T-helper 22 cell (primary cell): ENCODE data around the gene PTPRM.

Experiments
- DNase-seq: peaks from one replicate; pipeline ENCODE4 v3.0.0-alpha.2; 2020; ENCODE audit warnings: low read depth

The PTPRM gene

DNA sequence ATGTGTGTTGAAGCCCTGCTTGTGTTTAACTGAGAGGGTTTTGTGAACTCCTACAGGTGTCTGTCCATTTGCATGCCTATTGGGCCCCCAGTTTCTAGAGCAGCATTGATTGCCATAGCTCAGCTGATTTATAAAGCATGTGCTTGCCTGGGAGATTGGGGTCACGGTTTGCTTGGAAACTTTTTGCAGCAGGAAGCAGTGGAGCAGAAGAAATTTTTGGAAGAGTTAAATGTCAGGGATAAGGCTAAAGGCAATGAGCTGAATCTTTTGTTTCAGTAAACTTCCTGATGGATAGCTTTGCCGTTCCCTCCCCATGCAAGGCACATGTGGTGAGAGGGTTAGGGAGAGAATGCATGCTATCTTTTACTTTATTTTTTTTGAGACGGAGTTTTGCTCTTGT is 102.2 kb downstream of the PTPRM start:
- no peak for DNase-seq

- DNase-seq: no peak
These were observed 104.0 kb downstream of the PTPRM start for GRCh38 chr18:7671105-7671504.

- no peak for DNase-seq
These were observed 109.2 kb downstream of the PTPRM start for GRCh38 chr18:7676253-7676873.

GRCh38 chr18:7677001-7677400 is 109.9 kb downstream of the PTPRM start:
- DNase-seq: no peak

- no peak for DNase-seq
These were observed 110.3 kb downstream of the PTPRM start for GRCh38 chr18:7677424-7677823.

DNA sequence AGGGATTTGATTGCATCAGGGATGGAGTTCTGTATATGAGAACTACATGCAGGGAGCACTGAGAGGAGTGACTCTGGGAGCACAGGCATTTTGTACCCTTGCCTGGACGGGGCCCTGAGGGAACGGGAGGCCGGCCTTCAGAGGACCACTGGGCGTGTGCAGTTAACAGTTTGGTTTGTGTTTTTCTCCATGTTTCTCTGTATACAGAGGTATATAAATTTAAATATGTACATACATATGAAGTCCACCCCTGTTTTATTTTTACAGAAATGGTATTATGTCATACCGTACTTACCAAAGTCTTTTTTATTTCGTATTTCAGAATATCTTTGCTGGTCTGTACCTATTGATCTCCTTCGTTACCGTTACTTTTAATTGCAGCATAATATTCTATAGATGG is 111.3 kb downstream of the PTPRM start:
- no peak for DNase-seq

- no peak for DNase-seq
These were observed 111.7 kb downstream of the PTPRM start for GRCh38 chr18:7678801-7679200.

DNA sequence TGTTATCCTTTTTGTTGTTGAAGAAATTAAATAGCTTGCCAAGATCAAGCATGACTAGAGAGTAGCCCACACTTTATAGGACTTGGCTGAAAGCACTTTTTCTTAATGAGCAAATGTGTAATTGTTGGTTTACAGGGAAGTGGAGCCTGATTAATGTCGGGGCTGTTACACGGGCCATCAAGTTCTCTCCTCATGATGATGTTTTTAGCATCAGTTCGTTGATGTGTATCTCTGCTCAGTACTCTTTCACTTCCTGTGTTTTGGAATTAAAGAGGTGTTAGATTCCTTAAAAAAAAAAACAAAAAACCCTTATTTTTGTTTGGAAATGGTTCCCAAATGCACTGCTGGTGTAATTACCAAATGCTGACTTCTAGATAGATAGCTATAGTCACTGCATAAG is 114.2 kb downstream of the PTPRM start:
- DNase-seq: no peak

GRCh38 chr18:7682321-7682720 is 115.2 kb downstream of the PTPRM start:
- DNase-seq: no peak

DNA sequence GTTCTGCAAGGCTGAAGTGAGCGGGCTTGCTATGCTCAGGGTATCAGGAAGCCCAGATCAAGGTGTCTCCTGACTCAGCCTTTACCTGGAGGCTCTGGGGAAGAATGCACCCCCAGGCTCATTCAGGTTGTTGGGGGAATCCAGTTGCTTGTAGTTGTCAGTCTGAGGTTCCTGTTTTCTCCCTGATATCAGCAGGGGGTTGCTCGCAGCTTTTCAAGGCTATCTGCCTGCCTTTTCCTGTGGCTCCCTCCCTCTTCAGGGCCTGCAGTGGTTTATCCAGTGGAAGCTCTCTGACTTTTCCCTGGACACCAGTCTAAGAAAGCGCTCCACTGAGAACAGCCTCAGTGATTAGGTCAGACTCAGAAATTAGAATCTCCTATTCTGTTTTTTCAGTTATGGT is 116.6 kb downstream of the PTPRM start:
- DNase-seq: no peak

- no peak for DNase-seq
These were observed 117.2 kb downstream of the PTPRM start for GRCh38 chr18:7684357-7684756.

DNA sequence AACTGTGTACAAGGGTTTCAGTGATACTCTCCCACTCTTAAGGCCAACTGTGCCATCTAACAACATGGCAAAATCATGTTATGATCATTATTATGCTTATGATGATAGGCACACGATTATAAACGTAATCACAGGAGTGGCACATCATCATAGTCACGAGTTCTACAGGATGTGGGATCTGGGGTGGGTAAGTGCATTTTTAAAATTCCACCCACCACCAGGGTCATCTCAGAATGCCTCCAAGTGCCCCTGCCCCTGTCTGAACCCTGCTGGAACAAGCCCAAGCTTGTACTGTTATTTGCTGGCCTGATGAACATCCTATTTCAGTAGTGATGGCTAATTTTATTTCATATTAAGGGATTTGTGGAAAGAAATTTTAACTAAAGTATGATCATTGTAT is 117.8 kb downstream of the PTPRM start:
- DNase-seq: no peak

- DNase-seq: no peak
These were observed 119.2 kb downstream of the PTPRM start for GRCh38 chr18:7686278-7686677.

GRCh38 chr18:7688580-7688979 is 121.5 kb downstream of the PTPRM start:
- DNase-seq: no peak

DNA sequence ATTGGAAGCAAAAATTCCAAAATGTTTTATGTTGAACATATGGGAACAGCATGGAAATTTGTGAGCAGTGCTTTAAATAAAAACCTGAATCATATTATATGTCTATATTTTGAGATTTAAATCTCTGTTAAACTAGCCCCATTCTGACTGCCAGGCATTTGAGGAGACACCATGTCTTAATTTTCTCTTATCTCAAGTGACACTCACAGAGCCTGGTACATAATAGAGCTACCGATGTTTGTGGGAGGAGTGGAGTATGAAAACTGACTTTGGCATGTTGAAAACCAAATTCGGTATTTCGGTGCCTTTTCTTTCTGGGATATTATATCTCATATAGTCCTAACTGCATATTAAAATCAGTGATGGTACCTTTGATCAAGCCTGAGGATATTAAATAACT is 124.1 kb downstream of the PTPRM start:
- DNase-seq: no peak

DNA sequence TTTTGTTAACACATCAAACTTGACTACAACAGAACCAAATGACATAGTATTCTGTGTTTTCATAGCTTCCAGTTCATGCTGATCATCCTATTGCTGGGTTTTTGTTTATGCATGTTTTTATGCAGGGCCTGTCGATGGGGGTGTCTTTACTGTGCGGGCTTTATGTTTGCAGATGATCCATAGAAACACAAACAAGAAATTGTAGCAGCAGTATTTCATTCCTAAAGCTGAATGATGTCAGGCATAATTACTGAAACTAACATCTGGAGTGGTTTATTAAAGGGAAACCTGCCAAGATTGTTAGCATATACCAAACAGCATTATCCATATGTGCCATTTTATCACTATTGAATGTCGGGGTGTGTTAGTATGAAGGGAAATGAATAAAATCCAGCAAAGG is 129.7 kb downstream of the PTPRM start:
- no peak for DNase-seq

GRCh38 chr18:7697306-7697705 is 130.2 kb downstream of the PTPRM start:
- no peak for DNase-seq

- DNase-seq: no peak
These were observed 144.4 kb downstream of the PTPRM start for GRCh38 chr18:7711495-7711894.

- no peak for DNase-seq
These were observed 153.3 kb downstream of the PTPRM start for GRCh38 chr18:7720395-7720794.

- no peak for DNase-seq
These were observed 154.4 kb downstream of the PTPRM start for GRCh38 chr18:7721532-7721931.

- no peak for DNase-seq
These were observed 155.8 kb downstream of the PTPRM start for GRCh38 chr18:7722955-7723354.

DNA sequence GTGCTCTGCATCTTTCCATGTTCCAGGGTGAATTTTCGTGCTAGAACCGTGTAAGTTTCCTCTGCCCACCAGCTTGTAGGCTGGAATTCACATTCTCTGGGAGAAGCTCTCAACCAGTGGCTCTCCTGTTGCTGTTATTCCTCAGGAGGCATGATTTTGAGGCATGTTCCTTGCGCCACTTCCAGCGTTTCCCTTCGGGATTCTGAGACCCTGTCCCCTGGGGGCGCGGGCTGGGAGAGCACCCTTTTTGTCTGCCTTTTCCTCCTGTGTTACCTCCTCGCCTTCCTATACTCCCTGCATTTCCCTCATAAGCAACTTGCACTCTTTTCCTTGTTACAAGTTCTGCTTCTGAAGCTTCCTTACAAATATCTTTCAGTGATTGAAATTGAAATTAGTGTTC is 156.4 kb downstream of the PTPRM start:
- no peak for DNase-seq

DNA sequence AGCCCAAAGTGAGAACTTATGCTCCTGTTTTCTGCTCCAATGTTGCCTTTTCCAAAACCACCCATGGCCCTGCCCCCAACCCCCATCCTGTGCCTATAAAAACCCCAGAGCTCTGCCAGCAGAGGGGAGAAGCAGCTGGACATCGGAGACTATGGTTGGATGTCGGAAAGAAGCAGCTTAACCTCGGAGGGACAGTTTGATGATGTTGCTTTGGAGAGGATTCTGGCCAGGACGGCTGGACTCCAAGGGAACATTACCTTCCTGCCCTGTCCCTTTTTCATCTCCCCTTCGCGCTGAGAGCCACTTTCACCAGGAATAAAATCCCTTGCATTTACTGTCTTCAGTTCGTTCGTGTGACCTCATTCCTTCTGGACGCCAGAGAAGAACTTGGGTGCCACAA is 158.4 kb downstream of the PTPRM start:
- DNase-seq: no peak

GRCh38 chr18:7725897-7726296 is 158.8 kb downstream of the PTPRM start:
- no peak for DNase-seq

DNA sequence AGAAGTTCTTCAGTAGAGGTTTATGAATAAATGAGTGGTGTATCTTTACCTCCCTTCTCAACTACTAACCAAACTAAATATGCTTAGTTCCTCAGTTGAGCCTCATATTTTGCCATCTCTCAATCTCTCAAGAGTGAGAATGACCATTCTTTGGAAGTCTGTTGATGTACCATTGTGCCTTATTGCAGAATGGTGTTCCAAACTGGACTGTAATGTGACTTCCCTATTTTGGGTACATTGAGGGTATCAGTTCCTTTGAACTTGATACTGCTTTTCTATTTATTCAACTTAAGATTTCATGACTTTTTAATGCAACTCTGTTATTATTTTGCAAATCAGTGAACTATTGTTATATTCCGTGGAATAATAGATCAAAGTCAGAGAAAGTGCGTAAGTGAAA is 159.4 kb downstream of the PTPRM start:
- DNase-seq: no peak
